Immature natural killer cell (primary cell): ENCODE measurements around the gene TCFL5. TPM values are rescaled to one million over a fixed set of nuclear protein-coding genes. Genes with fewer than 3 reads are reported as not detected.
A peak's percentile ranks its signal among the peaks of the same experiment; 100 is the strongest.

Experiments
- DNase-seq, 3 donors: peaks; one replicate each; pipeline ENCODE4 v3.0.0; 2022; ENCODE audit warnings: mixed read lengths in 1 of 3
- H3K27ac Mint-ChIP-seq, 6 donors: one replicate each; pipeline ENCODE4 v1.8.0; 2020; ENCODE audit warnings: mixed read lengths in 6 of 6, mild to moderate bottlenecking in 5 of 6, inconsistent platforms in 4 of 6, moderate library complexity in 3 of 6
- H3K27me3 Mint-ChIP-seq, 3 donors: one replicate each; pipeline ENCODE4 v1.8.0; 2020 to 2021; ENCODE audit warnings: low read depth in 3 of 3, mild to moderate bottlenecking in 3 of 3, mixed read lengths in 3 of 3, moderate library complexity in 3 of 3, inconsistent platforms in 1 of 3
- H3K36me3 Mint-ChIP-seq, 3 donors: one replicate each; pipeline ENCODE4 v1.8.0; 2020; ENCODE audit warnings: mixed read lengths in 3 of 3, inconsistent platforms in 2 of 3, mild to moderate bottlenecking in 2 of 3
- H3K4me1 Mint-ChIP-seq, 2 donors: one replicate each; pipeline ENCODE4 v1.8.0; 2020; ENCODE audit warnings: inconsistent platforms in 2 of 2, mild to moderate bottlenecking in 2 of 2, mixed read lengths in 2 of 2, moderate library complexity in 1 of 2
- H3K4me3 Mint-ChIP-seq, 5 donors: one replicate each; pipeline ENCODE4 v1.8.0; 2020; ENCODE audit warnings: mild to moderate bottlenecking in 5 of 5, mixed read lengths in 5 of 5, inconsistent platforms in 3 of 5, moderate library complexity in 3 of 5
- H3K9me3 Mint-ChIP-seq, 6 donors: one replicate each; pipeline ENCODE4 v1.8.0; 2020; ENCODE audit warnings: mild to moderate bottlenecking in 6 of 6, mixed read lengths in 6 of 6, inconsistent platforms in 4 of 6, moderate library complexity in 3 of 6
- polyA plus RNA-seq, 3 donors: library from polyadenylated mRNA; unstranded; fragments of 300-500 nt; fragmentation: Illumina TruSeq; gene quantifications; one replicate each; pipeline ENCODE4 v1.2.3, GENCODE V29; 2021

TCFL5 gene
- polyA plus RNA-seq, 3 donors from 2014 or later: 0.63 to 2.1 (median 1.1) TPM

DNA sequence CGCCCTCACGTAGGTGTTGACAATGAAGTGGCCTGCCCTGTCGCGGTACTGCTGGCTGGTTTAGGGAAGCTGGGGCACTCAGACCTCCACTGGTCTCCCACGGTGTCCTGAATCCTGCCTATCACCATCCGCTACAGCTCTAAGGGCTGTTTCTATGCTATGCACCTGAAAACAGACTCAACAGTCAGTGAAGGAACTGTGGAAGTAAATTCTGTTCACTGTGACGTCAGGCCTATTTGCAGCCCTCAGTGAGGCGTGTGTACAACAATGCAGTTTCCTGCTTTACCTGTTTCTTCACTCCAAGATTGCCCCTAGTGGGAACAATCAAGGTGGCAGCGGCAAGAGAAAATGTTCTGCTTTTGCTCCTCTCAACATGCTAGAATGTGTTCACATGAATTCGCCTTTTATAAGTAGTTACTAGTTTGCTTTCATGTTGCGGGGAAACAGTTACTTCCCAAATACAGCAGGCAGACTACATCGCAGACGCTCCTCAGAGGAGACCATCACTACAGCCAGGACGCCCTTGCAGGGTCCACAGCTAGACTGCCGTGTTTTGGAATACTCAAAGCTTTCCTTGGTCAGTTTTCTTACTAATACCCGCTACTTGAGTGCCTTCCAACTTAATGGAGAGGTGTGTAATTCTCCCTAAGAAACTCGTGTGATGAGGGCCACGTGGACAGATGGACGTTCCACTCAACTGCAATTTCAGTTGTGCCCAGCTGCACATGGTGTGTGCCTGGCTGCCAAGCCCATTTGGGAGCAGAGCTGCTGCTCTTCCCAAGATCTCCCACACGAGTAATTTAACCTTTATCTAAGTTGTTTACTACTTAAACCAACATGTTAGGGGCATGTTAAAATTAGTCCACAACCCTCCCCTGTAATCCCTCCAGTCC is 39.3 kb upstream of the TCFL5 start:
- H3K27ac Mint-ChIP-seq: peak overlapping the region in 4 of 6 donors; percentile 9 to 77 (median 46)
- peaks cover 25 to 39% of the 10 kb centered on the region in 2 donors for H3K4me1 Mint-ChIP-seq
- peaks cover 12 to 27% (median 22%) of the 10 kb centered on the region in 3 donors for H3K36me3 Mint-ChIP-seq
- DNase-seq: no peak
- peaks cover 0 to 8% (median 5%) of the 10 kb centered on the region in 3 donors for H3K27me3 Mint-ChIP-seq
- H3K4me3 Mint-ChIP-seq: no peak overlapping the region
- no peaks in the 10 kb centered on the region for H3K9me3 Mint-ChIP-seq

DNA sequence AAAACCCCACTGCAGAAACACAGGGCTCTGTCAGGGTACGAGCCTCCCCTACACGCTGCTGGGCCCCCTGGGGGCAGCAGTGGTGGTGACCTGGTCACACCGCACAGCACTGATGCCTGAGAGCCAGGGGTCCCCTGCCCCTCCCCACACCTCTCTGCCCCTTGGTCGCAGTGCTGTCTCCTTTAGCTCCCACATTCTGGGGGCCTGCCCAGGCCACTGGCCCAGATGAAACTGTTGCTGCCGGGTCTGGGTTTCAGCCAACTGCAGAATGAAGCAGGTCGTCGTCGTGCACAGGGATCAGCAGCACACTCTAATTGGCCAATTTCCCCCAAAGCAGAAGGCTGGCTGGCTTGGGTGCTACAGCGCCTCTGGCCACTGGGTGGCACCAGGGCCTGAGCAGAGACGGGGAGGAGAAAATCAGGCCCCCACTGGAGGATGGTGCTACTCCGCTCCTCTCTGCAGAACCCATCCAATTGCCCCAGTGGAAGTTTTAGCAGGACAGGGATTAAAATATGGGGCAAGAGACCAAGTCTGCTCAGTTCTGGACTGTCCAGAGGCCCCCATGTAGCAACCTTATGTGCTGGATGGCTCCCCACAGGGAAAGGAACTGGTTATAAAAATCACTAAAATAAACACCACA is 38.5 kb upstream of the TCFL5 start:
- DNase-seq: peak; percentile 67 to 74 (median 69)
- Mint-ChIP-seq H3K9me3 (no peaks in the 10 kb centered on the region), H3K4me3 (peak overlapping the region in 3 of 5 donors; percentile 15 to 51 (median 33)), H3K36me3 (peaks cover 9 to 23% (median 20%) of the 10 kb centered on the region in 3 donors), H3K27me3 (peaks cover 0 to 11% (median 5%) of the 10 kb centered on the region in 3 donors), H3K4me1 (peaks cover 27 to 39% of the 10 kb centered on the region in 2 donors), H3K27ac (peak overlapping the region; percentile 19 to 87 (median 76))

DNA sequence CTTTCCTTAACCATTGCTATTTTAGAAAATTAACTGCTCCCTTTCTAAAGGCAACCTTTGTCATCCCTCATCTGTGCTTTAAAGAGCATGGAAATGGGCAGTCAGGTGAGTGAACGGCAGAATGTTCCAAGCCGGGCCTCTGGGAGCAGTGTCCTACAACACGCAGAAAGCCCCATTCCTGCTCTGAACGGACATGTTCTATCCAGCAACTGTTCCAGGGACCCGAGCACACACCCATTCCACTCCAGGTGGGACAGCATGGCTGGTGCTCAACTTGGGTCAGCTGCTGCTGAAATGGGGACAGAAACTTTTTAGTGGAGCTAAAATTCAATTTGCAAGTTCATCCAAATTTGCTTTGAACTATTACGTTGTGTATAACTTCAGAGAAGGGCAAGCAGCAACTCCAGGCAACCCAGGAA is 38.0 kb upstream of the TCFL5 start:
- Mint-ChIP-seq H3K36me3 (peaks cover 4 to 23% (median 16%) of the 10 kb centered on the region in 3 donors), H3K9me3 (no peaks in the 10 kb centered on the region), H3K27ac (peak overlapping the region in 3 of 6 donors; percentile 19 to 87 (median 81)), H3K4me3 (no peak overlapping the region), H3K27me3 (peaks cover 0 to 12% (median 5%) of the 10 kb centered on the region in 3 donors), H3K4me1 (peaks cover 27 to 39% of the 10 kb centered on the region in 2 donors)
- no peak for DNase-seq

DNA sequence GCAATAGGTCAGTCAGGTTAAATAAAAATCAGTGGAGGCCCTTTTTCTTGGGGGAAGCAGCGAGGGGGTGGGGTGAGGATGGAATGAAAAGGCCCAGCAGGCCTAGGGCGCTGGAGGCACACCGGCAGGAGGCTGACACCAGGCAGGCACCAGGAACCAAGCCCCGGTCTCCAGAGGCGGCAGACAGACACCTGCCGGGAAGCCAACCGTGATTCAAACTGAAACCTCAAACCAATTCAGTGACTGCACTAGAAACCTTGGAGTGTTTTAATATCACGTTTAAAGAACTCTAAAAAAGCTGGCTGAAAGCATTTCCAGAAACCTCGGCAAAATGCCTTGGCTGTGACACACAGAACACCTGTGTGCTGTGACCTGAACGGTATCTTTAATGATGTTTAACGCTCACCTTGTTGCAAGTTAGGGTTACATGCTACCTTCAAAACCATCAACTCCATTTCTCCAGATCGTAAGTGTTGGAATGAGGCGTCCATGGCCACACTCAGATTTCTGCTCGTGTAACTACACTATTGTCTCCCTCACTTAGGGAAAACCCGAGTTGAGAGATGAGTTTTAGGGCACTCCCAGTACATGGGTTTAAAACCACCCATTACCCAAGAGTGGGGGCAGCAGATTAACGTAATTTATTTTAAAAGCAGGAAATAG is 37.5 kb upstream of the TCFL5 start:
- H3K27me3 Mint-ChIP-seq: peaks cover 0 to 12% (median 5%) of the 10 kb centered on the region in 3 donors
- no peak for DNase-seq
- H3K4me3 Mint-ChIP-seq: no peak overlapping the region
- H3K27ac Mint-ChIP-seq: peak overlapping the region in 3 of 6 donors; percentile 10 to 62 (median 53)
- H3K36me3 Mint-ChIP-seq: peaks cover 4 to 26% (median 13%) of the 10 kb centered on the region in 3 donors
- peaks cover 27 to 37% of the 10 kb centered on the region in 2 donors for H3K4me1 Mint-ChIP-seq
- H3K9me3 Mint-ChIP-seq: no peaks in the 10 kb centered on the region

DNA sequence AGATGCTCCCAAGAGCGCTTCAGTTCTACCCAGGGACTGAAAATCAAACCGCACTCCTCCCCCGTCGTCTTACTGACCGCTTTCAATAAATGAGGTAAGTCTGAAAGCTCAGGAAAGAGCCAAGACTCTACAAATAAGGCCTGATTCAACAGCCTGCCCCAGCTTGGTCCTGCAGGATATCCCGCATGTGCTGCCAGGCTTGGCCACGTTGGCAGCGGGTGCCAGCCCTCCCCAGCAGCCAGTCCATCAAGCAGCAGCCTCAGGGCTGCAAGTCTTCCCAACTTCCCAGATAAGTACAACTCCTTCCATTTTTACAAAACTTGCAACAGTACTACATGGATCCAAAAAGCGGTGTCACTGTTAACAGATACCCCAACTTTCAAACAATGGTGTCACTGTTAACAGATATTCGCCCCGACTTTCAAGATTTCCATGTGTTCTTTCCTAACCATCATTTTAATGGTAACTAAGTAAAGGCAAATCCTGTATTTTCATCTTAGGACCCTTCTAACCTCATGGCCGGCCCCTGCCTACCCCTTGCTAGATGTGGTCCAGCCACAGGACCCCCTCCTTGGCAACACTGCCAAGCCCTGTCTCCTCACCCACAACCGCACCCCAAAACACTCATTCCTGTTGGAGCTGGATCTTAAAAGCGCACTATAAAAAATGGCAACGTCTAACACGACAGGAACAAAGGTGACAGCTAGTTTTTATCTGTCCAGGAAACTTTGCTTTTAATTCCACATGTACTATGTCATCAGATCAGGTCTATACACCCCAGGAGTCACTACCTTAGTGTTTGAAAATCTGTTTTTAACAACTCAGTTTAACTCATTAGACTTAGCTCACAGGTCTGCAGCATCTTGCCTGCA is 36.7 kb upstream of the TCFL5 start:
- DNase-seq: no peak
- no peak overlapping the region for H3K4me3 Mint-ChIP-seq

DNA sequence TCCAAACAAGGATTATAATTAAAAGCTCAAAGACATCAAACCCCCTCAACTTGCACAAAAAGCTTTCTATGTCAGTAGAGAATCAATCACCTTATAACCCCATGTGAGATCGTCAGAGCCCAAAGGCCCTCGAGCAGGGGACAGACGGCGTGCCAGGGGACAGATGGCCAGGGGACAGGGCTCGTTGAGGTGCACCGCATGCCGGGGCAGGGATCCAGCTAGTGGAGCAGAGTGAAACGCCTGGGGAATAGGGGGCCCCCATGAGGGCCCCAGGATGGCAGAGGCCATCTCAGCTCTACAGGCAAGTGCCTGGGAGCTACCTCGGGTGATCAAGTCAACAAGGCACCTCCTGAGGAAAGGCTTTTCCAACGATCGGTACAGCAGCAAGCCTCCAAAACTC is 36.0 kb upstream of the TCFL5 start:
- Mint-ChIP-seq H3K4me1 (peaks cover 27 to 32% of the 10 kb centered on the region in 2 donors), H3K9me3 (no peaks in the 10 kb centered on the region), H3K36me3 (peaks cover 4 to 32% (median 12%) of the 10 kb centered on the region in 3 donors), H3K27me3 (peaks cover 0 to 15% (median 5%) of the 10 kb centered on the region in 3 donors), H3K27ac (peak overlapping the region in 1 of 6 donors; percentile 2), H3K4me3 (no peak overlapping the region)
- DNase-seq: no peak

More for the DNA sequence above, 36.7 kb upstream of the TCFL5 start:
- Mint-ChIP-seq H3K27ac (peak overlapping the region in 1 of 6 donors; percentile 53), H3K4me1 (peaks cover 27 to 32% of the 10 kb centered on the region in 2 donors), H3K27me3 (peaks cover 0 to 15% (median 5%) of the 10 kb centered on the region in 3 donors), H3K36me3 (peaks cover 4 to 27% (median 10%) of the 10 kb centered on the region in 3 donors), H3K9me3 (no peaks in the 10 kb centered on the region)

DNA sequence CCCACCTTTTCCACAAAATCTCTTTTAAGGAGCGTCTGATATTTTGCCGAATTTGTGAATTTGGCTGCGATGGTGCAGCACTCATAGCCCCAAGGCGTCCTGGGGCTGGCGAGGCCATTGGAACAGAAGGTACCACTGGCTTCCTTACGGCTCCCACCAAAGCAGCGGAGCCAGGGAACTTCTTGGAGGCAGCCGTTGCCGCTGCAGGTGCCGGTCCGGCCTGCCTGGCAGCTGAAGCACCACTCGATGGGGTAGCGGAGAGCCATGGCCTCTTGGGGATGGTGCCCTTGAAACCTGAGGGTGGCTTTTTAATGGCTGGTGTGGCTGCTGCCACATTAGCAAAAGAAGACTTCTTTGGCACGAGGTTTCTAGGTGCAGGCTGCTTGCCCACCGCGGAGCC is 34.9 kb upstream of the TCFL5 start:
- Mint-ChIP-seq H3K27me3 (peaks cover 0 to 15% (median 5%) of the 10 kb centered on the region in 3 donors), H3K9me3 (no peaks in the 10 kb centered on the region), H3K4me1 (peaks cover 26 to 38% of the 10 kb centered on the region in 2 donors), H3K36me3 (peaks cover 11 to 35% (median 14%) of the 10 kb centered on the region in 3 donors), H3K27ac (no peak overlapping the region), H3K4me3 (no peak overlapping the region)
- DNase-seq: no peak

DNA sequence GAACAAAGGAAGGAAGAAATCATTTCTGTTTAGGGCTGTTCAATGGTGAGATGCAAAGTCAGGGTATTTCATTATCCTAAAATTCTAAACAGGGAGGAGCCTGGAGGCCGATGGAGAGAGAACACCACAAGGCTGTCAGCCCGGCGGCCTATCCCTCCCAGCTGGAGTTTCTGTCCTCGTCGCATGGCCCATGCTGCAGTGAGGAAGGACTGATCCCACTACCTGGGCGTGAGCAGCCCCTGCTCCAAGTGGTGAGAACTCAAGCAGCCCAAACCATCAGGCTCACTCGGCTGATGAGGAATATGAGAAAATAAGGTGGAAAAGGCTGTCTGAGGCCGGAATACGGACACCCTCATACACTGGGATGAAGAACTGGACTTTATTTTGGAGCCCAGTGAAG is 33.9 kb upstream of the TCFL5 start:
- H3K4me3 Mint-ChIP-seq: no peak overlapping the region

DNA sequence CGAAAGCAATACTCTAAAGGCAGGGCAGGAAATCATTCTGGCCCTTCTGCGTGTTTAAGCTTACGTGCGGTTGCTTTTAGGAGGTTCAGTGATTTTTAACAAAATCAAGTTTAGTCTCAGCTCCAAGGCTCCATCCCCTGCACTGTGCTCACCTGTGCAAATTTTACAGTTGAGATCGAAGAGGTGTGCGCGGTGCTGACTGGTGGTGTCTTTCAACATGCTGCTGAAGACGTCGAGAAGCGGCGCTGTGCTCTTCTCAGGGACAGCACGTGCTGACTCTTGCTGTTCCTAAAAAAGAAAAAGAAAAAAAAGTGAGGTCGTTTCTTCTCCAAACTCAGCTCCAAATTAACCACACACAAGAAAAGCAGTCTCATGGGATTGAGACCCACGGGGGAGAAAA is 32.6 kb upstream of the TCFL5 start:
- Mint-ChIP-seq H3K27me3 (peaks cover 0 to 11% (median 0%) of the 10 kb centered on the region in 3 donors), H3K4me3 (no peak overlapping the region), H3K9me3 (no peaks in the 10 kb centered on the region), H3K36me3 (peaks cover 18 to 57% (median 20%) of the 10 kb centered on the region in 3 donors), H3K4me1 (peaks cover 19 to 29% of the 10 kb centered on the region in 2 donors), H3K27ac (no peak overlapping the region)
- no peak for DNase-seq

More for the DNA sequence above, 33.9 kb upstream of the TCFL5 start:
- peaks cover 0 to 15% (median 2%) of the 10 kb centered on the region in 3 donors for H3K27me3 Mint-ChIP-seq
- peak overlapping the region in 1 of 6 donors; percentile 78 for H3K27ac Mint-ChIP-seq
- peaks cover 31 to 42% of the 10 kb centered on the region in 2 donors for H3K4me1 Mint-ChIP-seq
- H3K36me3 Mint-ChIP-seq: peaks cover 18 to 45% (median 20%) of the 10 kb centered on the region in 3 donors
- DNase-seq: no peak
- H3K9me3 Mint-ChIP-seq: no peaks in the 10 kb centered on the region

DNA sequence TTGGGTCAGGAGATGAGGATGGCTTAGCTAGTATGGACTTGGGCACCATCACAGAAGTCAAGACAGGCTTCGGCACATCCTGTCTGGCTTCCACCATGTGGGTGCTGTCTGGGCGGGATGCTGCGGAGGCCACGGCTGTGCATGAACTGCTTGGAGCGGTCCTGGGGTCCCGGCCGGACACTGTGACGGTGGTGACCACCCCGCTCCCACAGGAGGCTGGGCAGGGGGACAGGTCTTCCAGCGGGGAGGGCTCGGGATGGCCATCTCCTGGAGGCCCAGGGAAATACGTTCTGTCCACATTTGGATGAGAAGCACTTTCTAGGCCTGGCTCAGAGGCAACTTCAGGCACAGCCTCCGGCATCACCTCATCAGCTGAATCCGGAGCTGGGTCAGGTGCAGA is 32.1 kb upstream of the TCFL5 start:
- DNase-seq: no peak
- Mint-ChIP-seq H3K27me3 (peaks cover 0 to 8% (median 0%) of the 10 kb centered on the region in 3 donors), H3K36me3 (peaks cover 18 to 57% (median 20%) of the 10 kb centered on the region in 3 donors), H3K9me3 (no peaks in the 10 kb centered on the region), H3K4me1 (peaks cover 15 to 23% of the 10 kb centered on the region in 2 donors), H3K4me3 (no peak overlapping the region), H3K27ac (no peak overlapping the region)

DNA sequence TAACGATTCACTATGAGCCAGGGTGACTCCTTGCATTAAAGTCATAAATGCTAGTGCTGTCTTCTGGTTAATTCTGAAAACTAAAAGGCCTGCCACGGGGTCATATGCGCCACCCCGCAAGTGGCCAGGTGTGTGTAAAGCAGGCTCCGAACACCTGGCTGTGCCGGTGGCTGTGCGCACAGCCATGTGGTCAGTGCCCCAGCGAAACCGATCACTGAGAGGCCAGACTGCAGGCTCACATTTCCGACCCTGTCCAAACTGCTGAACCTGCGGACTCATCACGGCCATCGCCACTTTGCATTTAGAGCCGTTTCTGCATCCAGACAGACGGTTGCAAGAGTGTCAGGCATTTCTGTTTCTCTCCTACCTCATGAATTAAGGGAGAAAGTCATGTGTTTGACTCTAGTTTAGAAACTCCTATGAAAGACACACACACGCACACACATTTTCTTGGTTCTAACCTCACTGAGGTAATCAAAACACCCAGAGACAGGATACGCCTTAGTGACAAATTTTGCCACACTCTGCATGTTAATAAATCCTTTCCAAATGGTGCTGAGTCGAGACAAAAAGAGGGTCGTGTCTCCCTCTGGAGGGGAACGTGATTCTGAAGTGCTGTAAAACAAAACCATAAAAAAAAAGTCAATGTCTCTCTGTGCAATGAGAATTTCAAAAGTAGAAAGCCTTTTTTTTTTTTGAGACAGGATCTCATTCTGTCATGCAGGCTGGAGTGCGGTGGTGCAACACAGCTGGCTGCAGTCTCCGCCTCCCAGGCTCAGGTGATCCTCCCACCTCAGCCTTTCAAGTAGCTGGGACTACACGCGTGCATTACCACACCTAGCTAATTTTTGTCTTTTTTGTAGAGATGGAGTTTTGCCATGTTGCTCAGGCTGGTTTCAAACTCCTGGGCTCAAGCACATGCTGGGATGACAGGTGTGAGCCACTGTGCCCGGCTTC is 31.0 kb upstream of the TCFL5 start:
- Mint-ChIP-seq H3K27me3 (peaks cover 0 to 10% (median 0%) of the 10 kb centered on the region in 3 donors), H3K36me3 (peaks cover 18 to 59% (median 20%) of the 10 kb centered on the region in 3 donors), H3K4me3 (no peak overlapping the region), H3K9me3 (no peaks in the 10 kb centered on the region), H3K4me1 (peaks cover 12 to 14% of the 10 kb centered on the region in 2 donors), H3K27ac (no peak overlapping the region)
- DNase-seq: no peak

DNA sequence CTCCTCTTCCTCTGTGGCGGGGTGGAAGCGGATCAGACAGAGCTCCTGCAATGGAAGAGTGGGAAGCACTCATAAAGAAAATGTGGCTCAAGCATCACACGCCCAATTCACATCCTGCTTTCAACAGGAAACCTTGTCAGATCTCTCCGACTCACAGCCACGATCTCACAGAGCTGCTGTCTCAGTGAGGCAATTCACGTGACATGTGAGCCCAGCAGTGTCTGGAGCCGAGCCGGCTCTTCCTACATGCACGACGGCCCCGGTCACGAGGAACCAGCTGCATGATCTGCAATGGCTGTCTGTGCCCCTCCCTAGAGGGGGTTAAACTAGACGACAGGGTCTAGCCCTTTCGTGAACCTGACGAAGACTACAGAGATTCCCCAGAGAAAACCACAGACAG is 29.5 kb upstream of the TCFL5 start:
- H3K4me1 Mint-ChIP-seq: peaks cover 10 to 22% of the 10 kb centered on the region in 2 donors
- DNase-seq: no peak
- H3K36me3 Mint-ChIP-seq: peaks cover 20 to 70% (median 23%) of the 10 kb centered on the region in 3 donors
- H3K27me3 Mint-ChIP-seq: peaks cover 0 to 10% (median 2%) of the 10 kb centered on the region in 3 donors
- H3K4me3 Mint-ChIP-seq: no peak overlapping the region
- H3K27ac Mint-ChIP-seq: peak overlapping the region in 3 of 6 donors; percentile 34 to 69 (median 67)
- H3K9me3 Mint-ChIP-seq: no peaks in the 10 kb centered on the region
